Neural cell (in vitro differentiated cells): ENCODE results near the gene ZNF277.

ENCODE experiments used
- CTCF ChIP-seq: fragments of 450-650 bp; IDR thresholded peaks from 2 replicates; pipeline ENCODE4 v1.5.1; 2014; ENCODE audit warnings: antibody characterized with exemption, mild to moderate bottlenecking, moderate library complexity; ENCODE audit not compliant: poor library complexity, severe bottlenecking
- EP300 ChIP-seq: fragments of 450-650 bp; conservative IDR thresholded peaks from 2 replicates; pipeline ENCODE4 v1.6.1; 2014; ENCODE audit warnings: antibody characterized with exemption, mild to moderate bottlenecking, moderate library complexity; ENCODE audit not compliant: poor library complexity, severe bottlenecking
- EZH2 ChIP-seq: fragments of 200-600, 300-800 bp; shearing (Covaris generic), sonication (generic); IDR thresholded peaks from 2 replicates; pipeline ENCODE4 v1.6.1; 2014; ENCODE audit warnings: antibody characterized with exemption, low read length, borderline replicate concordance, mild to moderate bottlenecking; ENCODE audit not compliant: insufficient read depth, poor library complexity, severe bottlenecking
- MXI1 ChIP-seq: fragments of 450-650 bp; conservative IDR thresholded peaks from 2 replicates; pipeline ENCODE4 v1.6.1; 2014; ENCODE audit warnings: antibody characterized with exemption, mild to moderate bottlenecking; ENCODE audit not compliant: poor library complexity, severe bottlenecking
- RAD21 ChIP-seq: fragments of 450-650 bp; conservative IDR thresholded peaks from 2 replicates; pipeline ENCODE4 v1.6.1; 2014; ENCODE audit warnings: antibody characterized with exemption, mild to moderate bottlenecking, moderate library complexity
- SMC3 ChIP-seq: fragments of 450-650 bp; conservative IDR thresholded peaks from 2 replicates; pipeline ENCODE4 v1.6.1; 2014; ENCODE audit warnings: antibody characterized with exemption, mild to moderate bottlenecking, moderate library complexity; ENCODE audit not compliant: poor library complexity
- TAF1 ChIP-seq: IDR thresholded peaks from 2 replicates; pipeline ENCODE4 v1.6.1; 2012; ENCODE audit warnings: low read depth

- TF ChIP-seq CTCF: no peak
- TF ChIP-seq MXI1: no peak
- TF ChIP-seq EZH2: no peak
- no peak for TF ChIP-seq RAD21
- no peak for TF ChIP-seq TAF1
- no peak for TF ChIP-seq SMC3
- no peak for TF ChIP-seq EP300
Observed at GRCh38 chr7:112201839-112202238, 4.7 kb upstream of the ZNF277 start.
